NCI-H1694 treated with DMSO at 0.1 percent for 48 hours (cell line): ENCODE results near the gene PROKR2.

Experiments
- DNase-seq: peaks from one replicate; lab custom pipeline; 2025; lab: John Stamatoyannopoulos, UW

The PROKR2 gene

DNA sequence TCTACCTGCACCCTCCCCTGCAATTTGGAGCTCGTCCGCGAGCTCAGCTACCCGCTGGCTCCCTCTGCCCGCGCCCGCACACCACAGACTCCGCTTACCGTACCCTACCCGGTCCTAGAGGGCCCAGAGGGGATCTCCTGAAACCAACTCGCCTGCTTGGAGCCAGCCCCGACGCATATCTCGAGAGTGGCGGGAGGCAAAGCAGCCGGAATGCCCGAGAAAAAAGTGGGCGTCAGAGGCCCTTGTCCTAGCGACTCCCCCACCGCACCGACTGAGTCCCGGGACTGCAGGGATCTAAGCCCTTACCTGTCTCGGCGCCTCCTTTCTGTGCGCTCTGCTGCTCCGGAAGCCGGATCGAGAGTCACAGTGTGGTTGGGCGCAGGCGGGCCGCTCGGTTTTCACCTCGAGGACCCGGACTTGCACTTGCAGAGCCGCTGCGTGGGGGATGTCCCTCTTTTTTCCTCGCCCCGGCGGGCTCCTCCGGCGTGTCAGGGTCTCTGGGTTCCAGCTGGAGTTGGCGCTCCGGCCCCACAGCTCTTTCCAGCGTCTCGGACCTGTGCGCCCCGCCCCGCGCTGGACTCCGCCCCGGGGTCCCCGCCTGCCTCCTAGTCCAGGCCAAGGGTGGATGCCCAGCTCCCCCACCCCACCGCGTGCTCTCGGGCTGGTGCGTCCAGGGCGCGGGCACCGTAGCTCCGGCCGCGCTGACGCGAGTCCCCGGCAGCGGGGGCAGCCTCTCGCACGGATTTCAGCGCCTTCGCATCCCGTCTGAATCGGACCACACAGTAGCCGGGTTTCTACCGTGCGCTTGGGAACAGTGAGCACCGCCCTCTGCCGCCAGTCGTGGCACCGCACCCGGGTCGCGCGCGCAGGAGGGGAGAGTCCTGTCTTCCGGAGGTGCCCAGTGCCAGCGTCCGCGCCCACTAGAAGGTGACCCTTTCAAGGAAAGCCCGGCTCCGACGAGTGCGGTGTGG is at the start of gene PROKR2:
PROKR2 (minus strand) TSS at position 767 of the 971 bp plus-strand sequence. CDS start 2,585 bp downstream, outside the sequence.
- DNase-seq, result no peak

DNA sequence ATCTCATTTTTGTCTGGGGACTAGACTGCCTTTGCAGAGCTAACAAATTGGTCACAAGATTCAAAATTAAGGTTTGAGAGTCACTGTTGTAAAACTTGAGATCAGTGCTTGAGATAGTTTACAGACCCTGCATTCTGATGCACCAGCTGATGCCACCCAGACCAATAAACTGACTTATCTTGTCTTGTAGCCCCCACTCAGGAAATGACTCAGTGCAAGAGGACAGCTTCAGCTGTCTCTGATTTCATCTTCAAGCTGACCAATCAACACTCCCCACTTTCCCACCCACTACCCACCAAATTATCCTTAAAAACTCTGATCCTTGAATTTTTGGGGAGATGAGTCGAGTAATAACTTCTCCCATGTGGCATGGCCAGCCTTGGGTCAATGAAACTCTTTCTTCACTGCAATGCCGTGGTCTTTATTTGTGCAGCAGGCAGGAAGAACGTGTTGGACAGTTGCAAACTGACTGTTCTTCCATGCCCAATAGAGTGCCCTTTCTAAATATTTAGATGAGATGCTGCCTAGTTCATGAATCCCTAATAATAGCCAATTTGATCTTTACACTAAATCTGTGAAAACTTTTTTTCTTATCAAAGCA is 48.3 kb upstream of the PROKR2 start:
- DNase-seq, result no peak

DNA sequence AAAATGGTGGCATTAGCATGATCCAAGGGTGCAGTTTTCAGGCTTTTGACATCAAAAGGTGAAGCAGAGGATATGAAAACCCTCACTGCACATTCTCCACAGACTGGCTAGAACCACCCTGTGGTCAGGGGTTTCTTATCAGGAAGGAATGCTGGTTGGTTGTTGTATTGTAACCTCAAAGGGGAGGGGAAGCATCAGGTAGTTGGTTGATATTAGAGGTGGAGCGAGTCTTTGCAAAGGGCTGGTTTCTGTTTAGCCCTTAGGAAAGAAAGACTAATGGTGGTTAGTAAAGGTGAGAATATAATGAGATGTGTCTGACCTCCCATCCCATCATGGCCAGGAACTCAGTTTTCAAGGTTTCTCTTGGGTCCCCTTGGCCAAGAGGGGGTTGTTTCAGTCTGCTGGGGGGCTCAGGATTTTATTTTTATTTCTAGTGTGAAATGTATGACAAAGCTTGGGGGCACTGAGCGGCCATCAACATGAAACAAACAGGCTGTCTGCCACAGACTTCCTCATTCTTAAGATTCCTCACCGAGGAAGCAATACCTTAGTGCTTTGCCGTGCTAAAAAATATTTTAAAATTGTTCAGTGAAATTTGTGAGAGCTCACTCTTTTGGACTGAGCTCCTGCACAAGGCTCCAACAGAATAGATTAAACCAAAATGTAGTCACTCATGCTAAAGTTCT is 47.5 kb upstream of the PROKR2 start:
- no peak for DNase-seq

DNA sequence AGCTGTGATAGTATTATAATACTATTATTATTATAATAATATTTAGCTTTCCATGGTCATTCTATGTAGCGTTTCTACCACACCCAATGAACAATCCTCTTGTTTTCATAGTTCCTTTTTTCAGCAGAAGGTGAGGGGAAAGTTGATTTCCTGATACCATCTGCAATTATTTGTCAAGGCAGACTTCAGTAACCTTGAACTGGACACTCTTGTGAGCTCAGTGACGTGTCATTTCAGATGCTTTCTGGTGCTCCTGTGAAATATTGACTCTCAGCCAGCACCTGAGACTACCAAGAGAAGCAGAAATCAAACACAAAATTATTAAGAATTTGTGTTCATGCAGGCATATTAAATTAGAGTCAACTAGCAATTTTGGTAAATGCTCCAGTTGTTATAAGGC is 46.0 kb upstream of the PROKR2 start:
- DNase-seq, result no peak

DNA sequence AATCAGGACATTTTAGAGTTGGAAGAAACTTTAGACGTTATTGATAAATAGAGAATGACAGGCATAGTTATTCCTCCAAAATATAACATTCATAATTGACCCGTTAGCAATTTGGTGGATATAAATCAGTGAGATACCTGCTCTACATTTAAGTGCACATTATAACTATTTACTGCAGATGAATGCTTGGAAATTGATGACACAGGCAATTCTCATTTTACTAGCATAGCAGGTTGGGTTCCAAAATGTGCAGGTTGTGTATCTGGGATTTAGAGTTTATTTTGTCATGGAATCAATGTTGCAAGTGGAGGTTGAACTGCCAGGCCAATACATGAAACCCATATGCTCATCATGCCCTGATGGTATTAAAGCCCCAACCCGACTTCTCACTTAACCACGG is 44.4 kb upstream of the PROKR2 start:
- no peak for DNase-seq

DNA sequence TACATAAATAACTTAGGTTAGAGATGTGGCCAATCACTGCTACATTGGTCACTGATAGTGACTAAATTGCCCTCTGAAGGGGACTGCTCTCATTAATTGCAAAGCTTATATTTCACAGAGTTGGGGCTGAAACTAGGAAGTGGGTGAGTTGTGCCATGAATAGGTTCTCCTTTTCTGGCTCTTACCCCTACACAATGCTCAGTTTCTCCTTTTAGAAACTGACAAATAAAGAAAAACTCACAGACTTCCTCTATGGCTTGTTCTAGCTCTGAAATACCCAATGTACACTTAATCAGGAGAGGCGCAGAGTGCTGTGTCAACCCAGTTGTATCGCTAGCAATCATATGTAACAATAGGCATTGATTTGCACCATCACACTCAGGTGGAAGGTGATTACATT is 41.2 kb upstream of the PROKR2 start:
- no peak for DNase-seq

DNA sequence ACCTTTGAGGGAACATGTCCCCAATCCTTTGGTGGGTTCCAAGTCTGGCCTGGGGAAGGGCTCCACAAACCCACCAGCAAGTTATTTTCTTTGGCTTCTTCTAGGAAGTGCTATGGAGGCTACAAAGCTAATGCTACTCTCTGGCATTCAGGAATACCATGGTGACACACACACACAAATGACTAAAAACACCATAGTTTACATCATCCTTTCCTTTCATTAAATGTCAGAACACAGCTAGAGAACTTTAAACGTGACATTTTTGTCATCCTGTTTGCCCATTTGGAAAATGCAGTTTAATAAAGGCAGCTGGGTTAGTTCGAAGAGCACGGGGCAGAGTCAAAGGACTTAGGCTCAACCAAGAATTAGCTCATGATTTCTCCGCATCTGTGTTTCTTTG is 40.2 kb upstream of the PROKR2 start:
- no peak for DNase-seq

DNA sequence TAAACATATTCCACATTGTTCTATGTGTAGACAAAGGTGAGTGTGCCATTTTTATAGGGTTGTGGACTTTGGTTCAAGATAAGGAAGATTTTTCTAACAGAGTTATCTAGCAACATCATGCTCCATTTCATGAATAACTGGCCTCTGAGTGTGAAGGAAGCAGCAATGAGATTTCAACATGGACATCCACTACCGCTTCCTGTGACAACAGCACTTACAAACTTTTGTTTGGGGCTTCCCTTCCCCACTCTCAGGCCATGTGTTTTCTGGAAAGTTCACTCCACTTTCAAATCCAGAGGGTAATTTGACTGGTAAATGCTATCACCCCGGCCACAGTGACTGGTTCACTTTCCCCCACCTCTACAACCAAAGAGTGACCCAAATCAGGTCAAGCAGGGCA is 38.1 kb upstream of the PROKR2 start:
- DNase-seq, result no peak

DNA sequence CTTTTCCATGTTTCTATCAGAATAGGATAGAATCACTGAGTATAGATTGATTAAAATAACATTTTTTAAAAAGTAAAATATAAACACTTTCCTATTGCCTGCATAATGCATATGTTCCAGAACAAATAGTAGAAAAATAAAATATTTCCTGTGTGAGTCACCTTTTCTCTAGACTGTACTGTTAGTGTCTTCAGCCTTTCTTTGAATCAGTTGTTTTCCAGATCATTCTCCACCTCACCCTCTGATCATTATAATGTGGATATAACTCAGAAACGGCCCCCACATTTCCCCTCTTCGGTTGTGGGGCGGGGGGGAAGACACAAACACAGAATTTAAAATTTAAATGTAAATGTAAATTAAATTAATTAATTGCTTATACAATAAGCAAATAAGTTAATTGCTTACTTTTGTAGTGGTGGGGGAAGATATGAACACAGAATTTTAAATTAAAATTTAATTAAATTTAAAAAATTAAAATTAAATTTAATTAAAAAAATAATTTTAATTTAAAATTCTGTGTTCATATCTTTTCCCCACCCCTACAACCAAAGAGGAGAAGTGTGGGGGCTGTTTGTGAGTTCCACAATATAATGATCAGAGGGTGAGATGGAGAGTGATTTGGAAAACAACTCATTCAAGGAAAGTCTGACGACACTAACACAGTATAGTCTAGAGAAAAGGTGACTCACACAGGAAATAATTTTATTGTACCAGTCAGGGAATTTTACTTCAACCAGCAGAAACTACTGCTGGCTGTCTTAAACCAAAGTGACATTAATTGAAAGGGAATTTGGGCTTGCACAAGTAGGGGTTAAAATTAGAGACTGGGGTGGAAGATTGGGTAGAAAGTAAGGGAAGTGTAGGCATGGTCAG is 37.1 kb upstream of the PROKR2 start:
- DNase-seq, result no peak

DNA sequence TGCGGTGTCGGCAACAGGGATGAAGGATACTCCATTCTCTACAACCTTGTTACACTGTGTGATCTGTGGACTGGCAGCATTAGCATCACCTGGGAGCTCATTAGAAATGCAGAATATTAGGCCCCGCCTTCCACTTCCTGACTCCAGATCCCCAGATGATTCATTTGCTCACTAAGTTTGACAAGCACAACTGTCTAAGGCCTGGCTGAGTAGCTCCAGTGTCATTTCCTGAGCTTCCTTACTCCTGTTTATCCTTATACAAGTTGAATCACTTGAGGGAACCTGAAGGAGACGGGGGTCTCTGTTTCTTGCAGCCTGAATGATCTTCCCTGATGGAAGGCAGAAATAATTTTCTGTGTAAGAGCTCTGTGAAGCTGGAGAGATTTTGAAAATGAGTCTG is 32.7 kb upstream of the PROKR2 start:
- DNase-seq, result no peak

DNA sequence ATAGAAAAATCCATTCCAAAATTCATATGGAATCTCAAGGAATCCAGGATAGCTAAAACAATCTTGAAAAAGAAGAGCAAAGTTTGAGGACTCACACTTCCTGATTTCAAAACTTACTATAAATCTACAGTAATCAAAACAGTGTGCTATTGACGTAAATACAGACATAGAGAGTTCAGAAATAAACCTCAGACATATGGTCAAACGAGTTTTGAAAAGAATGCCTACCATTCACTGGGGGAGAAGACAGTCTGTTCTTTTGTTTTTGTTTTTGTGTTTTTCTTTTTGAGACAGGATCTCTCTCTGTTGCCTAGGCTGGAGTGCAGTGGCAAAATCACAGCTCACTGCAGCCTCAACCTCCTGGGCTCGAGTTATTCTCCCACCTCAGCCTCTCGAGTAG is 25.3 kb upstream of the PROKR2 start:
- DNase-seq, result no peak

DNA sequence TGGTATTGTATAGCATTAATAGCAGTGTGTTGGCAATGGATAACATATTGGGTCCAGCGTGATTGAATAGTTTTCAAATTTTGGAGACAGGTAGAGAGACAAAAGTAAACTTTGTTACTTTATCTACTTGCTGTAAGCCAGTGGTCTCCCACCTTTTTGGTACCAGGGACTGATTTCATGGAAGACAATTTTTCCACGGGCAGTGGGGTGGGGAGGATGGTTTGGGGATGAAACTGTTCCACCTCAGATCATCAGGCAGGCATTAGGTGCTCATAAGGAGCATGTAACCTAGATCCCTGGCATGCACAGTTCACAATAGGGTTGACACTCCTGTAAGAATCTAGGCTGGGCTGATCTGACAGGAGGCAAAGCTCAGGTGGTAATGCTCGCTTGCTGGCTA is 14.6 kb upstream of the PROKR2 start:
- DNase-seq, result no peak

DNA sequence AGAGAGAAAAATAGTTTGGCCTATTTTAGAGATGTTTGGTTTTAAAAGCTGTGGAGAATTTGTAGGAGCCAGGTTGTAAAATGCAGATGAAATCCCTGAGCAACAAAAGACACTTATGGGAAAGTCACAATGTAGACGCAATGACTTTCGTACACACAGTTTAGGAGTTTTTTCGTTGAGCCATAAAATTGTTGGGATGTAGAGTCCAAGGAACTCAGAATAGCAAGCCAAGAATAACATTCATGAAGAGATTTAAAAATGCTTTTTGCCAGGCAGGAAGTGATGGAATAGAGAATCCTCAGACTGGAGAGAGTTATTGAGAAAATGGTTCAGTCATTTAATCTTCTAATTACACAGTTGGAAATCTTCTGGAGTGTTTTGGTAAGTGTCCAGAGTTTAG is 11.5 kb upstream of the PROKR2 start:
- no peak for DNase-seq

DNA sequence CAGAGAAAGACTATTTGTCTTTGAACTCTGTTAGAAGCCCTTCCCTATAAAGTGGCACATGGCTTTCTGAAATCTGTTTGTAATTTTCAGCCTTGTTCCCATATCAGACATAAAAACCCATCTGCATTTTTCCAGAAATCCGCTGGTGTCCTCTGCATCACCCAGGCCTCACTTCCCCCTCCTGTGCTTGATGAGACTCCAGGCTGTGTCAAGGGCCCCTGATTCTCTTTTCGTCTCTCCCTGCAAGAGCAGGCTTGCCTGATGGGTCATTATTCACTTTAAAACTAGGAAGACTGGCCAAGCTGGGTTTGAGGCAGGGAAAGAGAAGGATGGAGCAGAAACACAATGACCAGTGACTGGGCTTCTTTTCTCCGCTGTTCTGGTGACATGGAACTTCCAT is 10.6 kb upstream of the PROKR2 start:
- no peak for DNase-seq

DNA sequence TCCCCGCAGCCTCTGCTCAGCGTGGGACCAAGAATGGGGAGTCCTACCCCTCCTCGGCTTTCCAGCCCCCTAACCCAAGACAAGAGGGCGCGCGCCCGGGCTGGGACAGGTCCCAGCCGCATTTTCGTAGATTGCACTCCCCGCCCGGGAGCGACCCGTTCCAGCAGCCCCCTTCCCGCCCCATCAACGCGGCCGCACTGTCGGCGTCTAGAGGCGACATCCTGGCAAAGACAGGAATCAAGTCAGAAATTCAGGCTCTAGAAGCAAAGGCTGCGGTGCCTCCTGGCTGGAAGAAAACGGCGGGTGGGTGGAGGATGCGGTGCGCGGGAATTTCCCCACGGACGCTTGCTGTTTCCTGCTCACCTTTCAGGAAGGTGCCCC is 957 bp downstream of the PROKR2 start:
- DNase-seq, result no peak

DNA sequence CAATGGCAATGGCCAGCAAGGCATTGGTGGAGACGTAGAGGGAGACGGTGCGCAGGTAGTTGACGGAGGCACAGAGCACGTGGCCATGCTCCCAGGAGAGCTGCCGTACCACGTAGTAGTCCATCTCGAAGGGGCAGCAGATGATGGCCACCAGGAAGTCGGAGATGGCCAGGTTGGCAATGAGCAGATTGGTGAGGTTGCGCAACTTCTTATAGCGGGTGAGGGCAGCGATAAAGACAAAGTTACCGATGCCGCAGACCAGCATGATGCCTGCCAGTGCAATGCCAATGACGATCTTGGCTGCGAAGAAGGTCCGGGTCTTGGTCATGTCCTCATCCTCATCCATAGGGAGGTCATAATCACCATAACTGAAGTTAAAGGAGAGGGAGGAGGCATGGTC is 2.8 kb downstream of the PROKR2 start:
- no peak for DNase-seq

DNA sequence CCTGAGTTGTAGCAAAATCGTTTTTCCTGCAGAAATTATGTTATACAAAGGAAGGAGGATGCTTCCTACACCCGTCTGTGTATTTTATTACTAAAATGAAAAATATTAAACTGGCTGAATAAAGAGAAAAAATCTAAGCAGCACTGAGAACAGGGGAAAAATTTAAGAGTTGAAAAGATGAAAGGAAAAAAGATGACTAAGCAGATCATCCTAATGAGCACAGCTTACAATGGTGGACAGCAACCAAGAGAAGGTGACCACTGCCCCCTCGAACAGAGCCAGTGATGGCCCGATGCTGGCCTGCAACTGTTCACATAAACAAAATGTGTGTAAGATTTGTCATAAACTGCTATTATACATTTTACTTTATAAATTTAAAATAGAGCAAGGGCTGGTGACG is 4.2 kb downstream of the PROKR2 start:
- no peak for DNase-seq

DNA sequence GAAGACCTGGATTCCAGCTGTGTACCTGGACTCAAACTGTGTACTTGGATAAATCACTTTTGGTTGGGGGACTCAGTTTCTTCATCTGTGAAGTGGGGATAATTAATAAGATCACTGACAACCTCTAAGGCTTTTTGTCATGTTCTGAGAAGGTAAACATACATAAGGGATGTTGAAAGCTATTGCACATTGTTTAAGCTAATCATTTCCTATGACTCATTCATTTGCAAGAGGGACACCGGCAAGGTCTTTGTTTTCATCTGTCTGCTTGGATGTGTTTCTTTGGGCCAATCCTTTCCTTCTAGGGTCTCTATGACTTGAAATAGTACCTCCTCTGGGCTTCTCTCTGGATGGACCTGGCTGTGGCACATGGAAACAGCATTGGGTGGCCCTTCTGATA is 6.8 kb downstream of the PROKR2 start:
- no peak for DNase-seq

DNA sequence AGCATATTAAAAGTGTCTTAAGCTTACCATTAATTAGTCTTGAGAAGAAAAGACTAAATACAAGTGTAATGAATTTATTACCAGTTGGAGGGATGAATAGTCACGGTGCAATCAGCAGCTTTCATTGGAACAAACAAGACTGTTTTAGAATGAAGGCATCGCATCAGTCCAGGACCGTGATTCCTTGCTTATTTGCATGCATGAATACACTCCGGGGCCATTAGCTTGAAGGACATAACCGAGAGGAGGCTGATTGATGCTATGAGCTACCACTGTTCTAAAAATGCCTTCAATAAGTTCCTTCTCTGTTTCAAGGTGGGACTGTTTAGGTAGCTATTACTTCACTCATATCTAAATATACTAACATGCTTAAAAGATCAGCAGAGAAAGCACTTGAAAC is 17.9 kb downstream of the PROKR2 start:
- DNase-seq, result no peak

DNA sequence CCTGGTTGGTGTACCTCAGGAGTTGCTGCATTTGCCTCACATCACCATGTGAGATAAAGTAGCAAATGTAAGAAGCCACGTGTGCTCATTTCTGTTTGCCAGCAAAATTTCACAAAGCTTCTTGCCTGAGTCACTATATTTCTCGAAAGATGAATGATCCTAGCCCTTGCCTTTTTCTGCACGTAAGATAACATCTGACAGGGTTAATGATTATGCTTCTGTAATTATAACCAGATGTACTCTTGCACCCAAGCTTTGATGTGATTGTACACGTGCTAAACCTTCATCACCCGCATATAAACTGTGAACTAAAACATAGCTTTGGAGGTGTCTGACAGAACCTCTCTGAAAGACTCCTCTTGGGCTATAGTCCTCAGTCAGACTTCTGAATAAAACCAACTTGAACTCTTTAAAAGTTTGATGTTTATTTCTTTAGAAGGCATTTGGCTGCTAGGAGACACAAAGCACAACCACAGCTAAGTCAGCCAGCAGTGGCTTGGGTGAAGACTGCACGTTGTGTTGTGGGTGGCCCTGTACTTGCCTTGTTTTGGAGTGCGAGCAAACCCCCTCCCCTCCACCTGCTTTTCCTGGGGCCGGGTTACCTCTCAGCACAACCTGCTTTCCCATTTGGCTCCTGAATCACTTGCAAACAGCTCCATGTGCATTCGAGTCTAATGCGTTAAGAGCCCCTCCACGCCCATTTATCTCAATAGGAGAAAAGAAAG is 19.3 kb downstream of the PROKR2 start:
- DNase-seq, result no peak

DNA sequence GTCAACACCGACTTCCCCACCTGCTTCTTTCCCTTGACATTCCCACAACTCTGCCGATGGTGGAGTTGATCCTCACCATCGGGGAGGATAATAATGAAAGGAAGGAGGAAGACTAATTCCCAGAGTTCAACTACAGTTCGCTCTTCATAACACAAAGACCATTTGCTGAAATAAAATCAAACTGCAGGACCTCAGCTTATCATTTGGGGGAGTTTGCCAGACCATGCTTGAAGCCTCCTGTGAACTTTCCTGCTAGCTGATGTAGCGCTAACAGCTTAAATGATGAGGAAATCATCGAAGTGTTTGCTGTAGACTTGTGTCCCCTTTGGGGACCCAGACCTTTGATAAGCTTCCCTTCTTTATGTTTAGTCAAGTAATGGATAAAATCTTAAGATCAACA is 26.2 kb downstream of the PROKR2 start:
- no peak for DNase-seq
